Activated CD4-positive, alpha-beta T cell treated with anti-CD3 and anti-CD28 coated beads, Interleukin-2, amount 10 ng/mL, durations not matched to agents 7 days and 5 days (primary cell): ENCODE results near the gene DAPK1. TPM values are rescaled to one million over a fixed set of nuclear protein-coding genes. Genes with fewer than 3 reads are reported as not detected.

Experiments used
- CTCF ChIA-PET: fragments of 350-600 bp; sonication (Branson Sonifier 250); formaldehyde crosslinking; loops from one replicate; lab custom pipeline; 2021; ENCODE audit warnings: antibody characterized with exemption; lab: Charles Lee
- POLR2A ChIA-PET: fragments of 350-600 bp; sonication (Branson Sonifier 250); formaldehyde crosslinking; loops from one replicate; lab custom pipeline; 2021; ENCODE audit warnings: antibody characterized with exemption; lab: Charles Lee
- DNase-seq: peaks from one replicate; pipeline ENCODE4 v3.0.0-alpha.2; 2020
- H3K27ac Mint-ChIP-seq: one replicate; pipeline ENCODE4 v1.8.0; 2021; ENCODE audit warnings: mild to moderate bottlenecking, moderate library complexity, mixed read lengths
- H3K27me3 Mint-ChIP-seq: one replicate; pipeline ENCODE4 v1.8.0; 2021; ENCODE audit warnings: mixed read lengths
- H3K36me3 Mint-ChIP-seq: one replicate; pipeline ENCODE4 v1.8.0; 2021; ENCODE audit warnings: low read depth, mixed read lengths
- H3K4me1 Mint-ChIP-seq: one replicate; pipeline ENCODE4 v1.8.0; 2021; ENCODE audit warnings: mixed read lengths
- H3K4me3 Mint-ChIP-seq: one replicate; pipeline ENCODE4 v1.8.0; 2021; ENCODE audit warnings: mild to moderate bottlenecking, moderate library complexity, mixed read lengths
- H3K9me3 Mint-ChIP-seq: one replicate; pipeline ENCODE4 v1.8.0; 2021; ENCODE audit warnings: mixed read lengths
- total RNA-seq, 2 experiments: library from RNA; stranded (reverse); gene quantifications; one replicate each; pipeline ENCODE4 v1.2.3, GENCODE V29; 2021

The DAPK1 gene
- total RNA-seq, 2 experiments from 2014 or later = 0.30 to 0.35 TPM

- CTCF ChIA-PET = no interaction called here
- no peaks in the 10 kb centered on the region for H3K4me1 Mint-ChIP-seq
- no peak overlapping the region for H3K27ac Mint-ChIP-seq
- DNase-seq = no peak
- POLR2A ChIA-PET = no interaction called here
- H3K4me3 Mint-ChIP-seq = no peak overlapping the region
- H3K36me3 Mint-ChIP-seq = no peaks in the 10 kb centered on the region
- no peaks in the 10 kb centered on the region for H3K27me3 Mint-ChIP-seq
- no peaks in the 10 kb centered on the region for H3K9me3 Mint-ChIP-seq
These were observed 72.6 kb downstream of the DAPK1 start for GRCh38 chr9:87570000-87570908.

- ChIA-PET POLR2A (no interaction called here), CTCF (no interaction called here)
- DNase-seq = no peak
- no peaks in the 10 kb centered on the region for H3K36me3 Mint-ChIP-seq
- no peak overlapping the region for H3K27ac Mint-ChIP-seq
- H3K4me3 Mint-ChIP-seq = no peak overlapping the region
- no peaks in the 10 kb centered on the region for H3K27me3 Mint-ChIP-seq
- no peaks in the 10 kb centered on the region for H3K4me1 Mint-ChIP-seq
- H3K9me3 Mint-ChIP-seq = no peaks in the 10 kb centered on the region
These were observed 75.1 kb downstream of the DAPK1 start for GRCh38 chr9:87572719-87573118.

- no peaks in the 10 kb centered on the region for H3K27me3 Mint-ChIP-seq
- ChIA-PET CTCF (interaction anchor here (0.7 kb wide), 1 partner anchor 19 kb away, joined by 3 read pairs; no protein-coding TSS in a partner anchor), POLR2A (no interaction called here)
- H3K4me3 Mint-ChIP-seq = no peak overlapping the region
- no peaks in the 10 kb centered on the region for H3K9me3 Mint-ChIP-seq
- no peak overlapping the region for H3K27ac Mint-ChIP-seq
- no peaks in the 10 kb centered on the region for H3K4me1 Mint-ChIP-seq
- H3K36me3 Mint-ChIP-seq = no peaks in the 10 kb centered on the region
- no peak for DNase-seq
These were observed 76.2 kb downstream of the DAPK1 start for GRCh38 chr9:87573841-87574342.

GRCh38 chr9:87577746-87578145 lies 80.1 kb downstream of the DAPK1 start:
- ChIA-PET CTCF (interaction anchor here (0.8 to 1.4 kb wide), 3 partner anchors 9 to 42 kb away, joined by 3 read pairs; no protein-coding TSS in a partner anchor), POLR2A (no interaction called here)
- no peaks in the 10 kb centered on the region for H3K36me3 Mint-ChIP-seq
- no peaks in the 10 kb centered on the region for H3K4me1 Mint-ChIP-seq
- no peaks in the 10 kb centered on the region for H3K9me3 Mint-ChIP-seq
- H3K27me3 Mint-ChIP-seq = no peaks in the 10 kb centered on the region
- H3K27ac Mint-ChIP-seq = no peak overlapping the region
- no peak for DNase-seq
- H3K4me3 Mint-ChIP-seq = no peak overlapping the region

GRCh38 chr9:87578625-87579024 lies 81.0 kb downstream of the DAPK1 start:
- Mint-ChIP-seq H3K4me3 (no peak overlapping the region), H3K36me3 (no peaks in the 10 kb centered on the region)

GRCh38 chr9:87579781-87580541 lies 82.3 kb downstream of the DAPK1 start:
- DNase-seq = no peak
- CTCF ChIA-PET = interaction anchor here (1.2 kb wide), 1 partner anchor 12 kb away, joined by 3 read pairs; no protein-coding TSS in a partner anchor
- no peaks in the 10 kb centered on the region for H3K27me3 Mint-ChIP-seq
- H3K4me3 Mint-ChIP-seq = no peak overlapping the region
- POLR2A ChIA-PET = no interaction called here
- no peak overlapping the region for H3K27ac Mint-ChIP-seq
- H3K9me3 Mint-ChIP-seq = no peaks in the 10 kb centered on the region
- H3K36me3 Mint-ChIP-seq = no peaks in the 10 kb centered on the region
- H3K4me1 Mint-ChIP-seq = no peaks in the 10 kb centered on the region

More at GRCh38 chr9:87578625-87579024, 81.0 kb downstream of the DAPK1 start:
- DNase-seq = no peak
- ChIA-PET CTCF (interaction anchor here (1.2 to 1.4 kb wide), 2 partner anchors 17 to 42 kb away, joined by 3 read pairs; no protein-coding TSS in a partner anchor), POLR2A (no interaction called here)
- H3K27ac Mint-ChIP-seq = no peak overlapping the region
- H3K4me1 Mint-ChIP-seq = no peaks in the 10 kb centered on the region
- H3K9me3 Mint-ChIP-seq = no peaks in the 10 kb centered on the region
- no peaks in the 10 kb centered on the region for H3K27me3 Mint-ChIP-seq

GRCh38 chr9:87580941-87581438 lies 83.3 kb downstream of the DAPK1 start:
- CTCF ChIA-PET = no interaction called here

GRCh38 chr9:87581513-87581912 lies 83.8 kb downstream of the DAPK1 start:
- Mint-ChIP-seq H3K27me3 (no peaks in the 10 kb centered on the region), H3K9me3 (no peaks in the 10 kb centered on the region), H3K4me1 (no peaks in the 10 kb centered on the region), H3K4me3 (no peak overlapping the region), H3K27ac (no peak overlapping the region), H3K36me3 (no peaks in the 10 kb centered on the region)
- ChIA-PET CTCF (no interaction called here), POLR2A (no interaction called here)
- no peak for DNase-seq

More at GRCh38 chr9:87580941-87581438, 83.3 kb downstream of the DAPK1 start:
- H3K27me3 Mint-ChIP-seq = no peaks in the 10 kb centered on the region
- no peaks in the 10 kb centered on the region for H3K9me3 Mint-ChIP-seq
- DNase-seq = no peak
- H3K27ac Mint-ChIP-seq = no peak overlapping the region
- POLR2A ChIA-PET = no interaction called here
- H3K36me3 Mint-ChIP-seq = no peaks in the 10 kb centered on the region
- H3K4me3 Mint-ChIP-seq = no peak overlapping the region
- H3K4me1 Mint-ChIP-seq = no peaks in the 10 kb centered on the region

- Mint-ChIP-seq H3K9me3 (no peaks in the 10 kb centered on the region), H3K36me3 (no peaks in the 10 kb centered on the region), H3K27ac (no peak overlapping the region), H3K4me3 (no peak overlapping the region), H3K27me3 (no peaks in the 10 kb centered on the region), H3K4me1 (no peaks in the 10 kb centered on the region)
- no peak for DNase-seq
- POLR2A ChIA-PET = no interaction called here
- CTCF ChIA-PET = no interaction called here
These were observed 84.4 kb downstream of the DAPK1 start for GRCh38 chr9:87581949-87582637.

GRCh38 chr9:87584326-87584725 lies 86.7 kb downstream of the DAPK1 start:
- H3K4me3 Mint-ChIP-seq = no peak overlapping the region
- no peaks in the 10 kb centered on the region for H3K9me3 Mint-ChIP-seq
- ChIA-PET CTCF (no interaction called here), POLR2A (no interaction called here)
- no peak for DNase-seq
- H3K27me3 Mint-ChIP-seq = no peaks in the 10 kb centered on the region
- H3K27ac Mint-ChIP-seq = no peak overlapping the region
- no peaks in the 10 kb centered on the region for H3K36me3 Mint-ChIP-seq
- no peaks in the 10 kb centered on the region for H3K4me1 Mint-ChIP-seq

GRCh38 chr9:87585123-87585855 lies 87.6 kb downstream of the DAPK1 start:
- Mint-ChIP-seq H3K36me3 (no peaks in the 10 kb centered on the region), H3K27ac (no peak overlapping the region), H3K4me3 (no peak overlapping the region), H3K4me1 (no peaks in the 10 kb centered on the region), H3K27me3 (no peaks in the 10 kb centered on the region), H3K9me3 (no peaks in the 10 kb centered on the region)
- ChIA-PET POLR2A (no interaction called here), CTCF (interaction anchor here (0.6 to 1.3 kb wide), 2 partner anchors 9 to 87 kb away, joined by 3 to 5 read pairs; no protein-coding TSS in a partner anchor)
- DNase-seq = no peak
